HTR-8/SVneo (cell line): ENCODE results near the gene LCN6.
"Not testable (repeated sequence)": the region's sequence is repeated elsewhere in the genome, so short reads cannot be mapped to it uniquely, and the experiment has no call there.

ENCODE experiments used
- DNase-seq: peaks from one replicate; pipeline ENCODE4 v3.0.0; 2011; ENCODE audit warnings: low spot score, mixed read lengths; ENCODE audit not compliant: insufficient read length
- FAIRE-seq: peaks from 2 replicates; lab custom pipeline; 2011; peaks lifted over from hg19 to GRCh38; lab: Jason Lieb, UNC

The LCN6 gene

DNA sequence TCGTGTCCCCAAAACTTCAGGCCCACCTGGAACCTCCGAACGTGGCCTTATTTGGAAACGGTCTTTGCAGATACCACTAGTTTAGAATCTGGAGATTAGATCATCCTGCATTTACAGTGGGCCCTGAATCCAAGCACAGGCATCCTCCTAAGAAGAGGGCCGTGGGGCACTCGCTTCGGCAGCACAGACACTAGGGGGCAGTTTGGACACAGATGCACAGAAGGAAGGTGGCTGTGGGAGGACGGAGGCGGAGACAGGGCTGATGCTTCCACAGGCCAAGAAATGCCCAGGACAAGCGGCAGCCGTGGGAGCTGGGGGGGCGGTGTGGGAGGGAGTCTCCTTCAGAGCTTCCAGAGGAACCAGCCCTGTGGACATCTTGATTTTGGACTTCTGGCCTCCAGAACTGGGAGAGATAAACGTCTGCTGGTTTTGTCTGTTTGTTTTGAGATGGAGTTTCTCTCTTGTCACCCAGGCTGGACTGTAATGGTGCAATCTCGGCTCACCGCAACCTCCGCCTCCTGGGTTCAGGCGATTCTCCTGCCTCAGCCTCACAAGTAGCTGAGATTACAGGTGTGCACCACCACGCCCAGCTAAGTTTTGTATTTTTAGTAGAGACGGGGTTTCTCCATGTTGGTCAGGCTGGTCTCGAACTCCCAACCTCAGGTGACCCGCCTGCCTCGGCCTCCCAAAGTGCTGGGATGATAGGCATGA lies 12.7 kb upstream of the LCN6 start:
- FAIRE-seq (peak; percentile 62), DNase-seq (peak; percentile 72)

DNA sequence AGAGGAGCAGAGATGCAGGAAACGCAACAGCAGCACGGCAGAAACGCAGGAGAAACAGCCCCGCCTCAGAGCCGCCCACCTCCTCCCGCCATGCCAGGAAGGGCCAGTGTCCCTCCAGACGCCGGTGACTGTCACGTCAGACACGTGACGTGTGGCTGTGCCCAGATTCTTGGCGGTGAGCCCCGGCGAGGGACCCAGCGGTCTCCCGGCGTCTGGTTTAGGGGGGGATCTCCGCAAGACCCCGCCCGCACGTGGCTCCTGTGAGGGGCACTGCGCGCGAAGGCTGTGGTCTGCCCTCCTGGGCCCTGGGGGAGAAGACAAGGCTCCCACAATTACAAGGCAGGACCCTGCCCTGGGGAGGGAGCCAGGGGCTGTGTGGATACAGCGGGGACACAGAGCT lies 12.1 kb upstream of the LCN6 start:
- DNase-seq (no peak), FAIRE-seq (no peak)

GRCh38 chr9:136759436-136760325 lies 11.4 kb upstream of the LCN6 start:
- FAIRE-seq (no peak), DNase-seq (no peak)

GRCh38 chr9:136759001-136759400 lies 10.7 kb upstream of the LCN6 start:
- FAIRE-seq: no peak
- DNase-seq: no peak

GRCh38 chr9:136757751-136758140 lies 9.4 kb upstream of the LCN6 start:
- DNase-seq (no peak), FAIRE-seq (no peak)

DNA sequence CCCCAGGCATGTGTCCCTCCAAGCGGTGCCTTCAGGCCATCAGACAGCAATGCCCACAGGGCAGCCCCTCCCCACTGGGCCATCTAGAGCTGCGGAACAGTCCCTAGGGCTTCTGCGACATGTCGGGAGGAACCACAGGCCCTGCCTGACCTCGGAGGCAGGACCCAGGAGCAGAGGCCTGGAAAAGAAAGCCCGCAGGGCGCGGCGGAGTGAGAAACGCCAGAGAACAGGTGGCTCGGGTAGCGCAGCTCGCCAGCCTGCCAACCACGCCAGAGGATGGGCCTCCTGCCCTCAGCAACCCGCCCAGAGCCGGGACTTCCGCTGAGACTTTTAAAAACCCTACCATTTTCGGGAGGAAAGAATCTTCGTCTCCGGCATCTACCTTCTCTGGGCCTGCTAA lies 9.0 kb upstream of the LCN6 start:
- DNase-seq (no peak), FAIRE-seq (no peak)

GRCh38 chr9:136756836-136757235 lies 8.5 kb upstream of the LCN6 start:
- DNase-seq (no peak), FAIRE-seq (no peak)

DNA sequence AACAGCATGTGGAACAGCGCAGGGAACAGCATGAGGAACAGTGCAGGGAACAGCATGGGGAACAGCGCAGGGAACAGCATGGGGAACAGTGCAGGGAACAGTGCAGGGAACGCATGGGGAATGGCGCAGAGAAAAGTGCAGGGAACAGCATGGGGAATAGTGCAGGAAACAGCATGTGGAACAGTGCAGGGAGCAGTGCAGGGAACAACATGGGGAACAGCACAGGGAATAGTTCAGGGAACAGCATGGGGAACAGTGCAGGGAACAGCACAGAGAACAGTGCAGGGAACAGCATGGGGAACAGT lies 7.8 kb upstream of the LCN6 start:
- DNase-seq (no peak), FAIRE-seq (peak; percentile 40)

DNA sequence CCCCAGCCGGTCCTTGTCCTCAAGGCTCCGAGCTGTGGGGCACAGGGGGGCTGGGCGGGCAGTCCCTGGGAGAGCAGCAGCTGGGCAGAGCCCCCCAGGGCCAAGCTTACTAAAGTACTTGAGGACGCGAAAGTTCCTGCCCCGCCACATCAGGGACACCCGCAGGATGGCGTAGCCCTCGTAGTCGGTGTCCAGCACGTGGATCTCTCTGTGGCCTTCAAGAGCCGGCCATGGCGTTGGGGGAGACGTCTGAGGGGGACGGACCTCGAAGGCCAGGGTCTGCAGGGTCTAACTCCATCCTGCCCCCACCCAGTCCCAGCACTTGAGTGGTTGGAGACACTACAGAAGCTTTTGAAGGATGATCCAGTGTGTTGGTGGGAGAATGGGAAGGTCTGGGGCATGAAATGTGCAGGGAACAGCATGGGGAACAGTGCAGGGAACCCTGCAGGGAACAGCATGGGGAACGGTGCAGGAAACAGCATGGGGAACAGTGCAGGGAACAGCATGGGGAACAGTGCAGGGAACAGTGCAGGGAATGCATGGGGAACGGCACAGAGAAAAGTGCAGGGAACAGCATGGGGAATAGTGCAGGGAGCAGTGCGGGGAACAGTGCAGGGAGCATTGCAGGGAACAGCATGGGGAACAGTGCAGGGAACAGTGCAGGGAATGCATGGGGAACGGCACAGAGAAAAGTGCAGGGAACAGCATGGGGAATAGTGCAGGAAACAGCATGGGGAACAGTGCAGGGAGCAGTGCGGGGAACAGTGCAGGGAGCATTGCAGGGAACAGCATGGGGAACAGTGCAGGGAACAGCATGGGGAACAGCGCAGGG lies 7.2 kb upstream of the LCN6 start:
- FAIRE-seq, DNase-seq: not testable (repeated sequence)

GRCh38 chr9:136754626-136755301 lies 6.4 kb upstream of the LCN6 start:
- DNase-seq (no peak), FAIRE-seq (no peak)

DNA sequence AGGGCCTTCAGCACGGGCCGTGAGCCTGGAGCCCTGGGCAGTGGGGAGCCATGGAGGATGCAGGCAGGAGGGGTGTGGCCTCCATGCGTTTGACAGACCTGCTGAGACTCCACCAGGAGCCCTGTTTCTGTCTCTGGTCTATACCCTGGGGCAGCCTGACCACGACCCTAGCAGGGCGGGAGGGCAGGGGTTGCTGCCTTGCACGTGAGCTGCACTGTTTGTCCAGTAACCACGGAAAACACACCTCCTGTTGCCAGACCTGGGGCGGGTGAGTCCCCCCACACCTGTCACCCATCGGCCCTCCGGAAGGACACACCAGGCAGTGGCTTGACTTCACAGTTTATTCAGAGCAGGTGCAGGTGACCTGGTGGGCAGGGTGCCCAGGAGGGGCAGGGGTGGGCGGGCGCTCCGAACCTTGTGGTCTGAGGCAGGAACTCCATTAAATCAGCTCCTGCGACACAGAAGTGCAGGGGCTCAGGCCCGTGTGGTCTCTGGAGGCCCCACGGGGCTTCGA lies 5.8 kb upstream of the LCN6 start:
- DNase-seq (no peak), FAIRE-seq (no peak)

DNA sequence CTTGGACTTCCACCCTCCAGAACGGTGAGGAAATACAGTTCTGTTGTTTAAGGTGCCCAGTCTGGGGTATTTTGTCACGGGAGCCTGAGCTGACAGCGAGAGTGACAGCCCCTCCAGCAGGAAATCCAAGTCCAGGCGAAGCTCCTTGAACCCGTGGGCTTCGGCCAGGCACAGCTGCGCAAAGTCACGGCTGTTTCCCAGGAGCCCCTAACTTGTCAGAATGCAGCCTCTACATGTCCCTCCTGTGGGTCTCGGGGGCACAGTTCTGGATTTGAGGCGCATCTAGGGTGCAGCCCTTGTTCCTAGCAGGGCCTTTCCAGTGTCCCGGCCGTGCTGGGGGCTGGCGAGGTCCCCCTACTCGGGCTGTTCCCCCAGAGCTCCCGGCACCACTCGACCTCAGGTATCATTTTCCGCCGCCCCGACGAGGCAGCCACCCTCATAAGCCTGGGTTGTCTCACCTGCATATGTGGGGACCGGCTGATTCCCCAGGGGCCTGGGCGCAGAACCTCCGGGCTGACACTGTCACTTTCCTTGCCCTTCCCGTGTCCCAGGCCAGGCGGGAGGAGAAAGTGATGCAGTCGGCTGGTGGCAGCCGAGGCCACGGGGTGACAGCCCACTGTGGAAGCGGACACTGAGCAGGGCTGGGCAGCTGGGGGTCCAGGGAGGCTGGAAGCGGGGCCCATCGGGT lies 5.2 kb upstream of the LCN6 start:
- DNase-seq (no peak), FAIRE-seq (no peak)

- no peak for DNase-seq
These were observed 3.5 kb upstream of the LCN6 start for GRCh38 chr9:136751814-136752213.

GRCh38 chr9:136751244-136751643 lies 2.9 kb upstream of the LCN6 start:
- no peak for DNase-seq
- FAIRE-seq: no peak

More at GRCh38 chr9:136751814-136752213, 3.5 kb upstream of the LCN6 start:
- FAIRE-seq: no peak

GRCh38 chr9:136750526-136750925 lies 2.2 kb upstream of the LCN6 start:
- FAIRE-seq: no peak
- no peak for DNase-seq

DNA sequence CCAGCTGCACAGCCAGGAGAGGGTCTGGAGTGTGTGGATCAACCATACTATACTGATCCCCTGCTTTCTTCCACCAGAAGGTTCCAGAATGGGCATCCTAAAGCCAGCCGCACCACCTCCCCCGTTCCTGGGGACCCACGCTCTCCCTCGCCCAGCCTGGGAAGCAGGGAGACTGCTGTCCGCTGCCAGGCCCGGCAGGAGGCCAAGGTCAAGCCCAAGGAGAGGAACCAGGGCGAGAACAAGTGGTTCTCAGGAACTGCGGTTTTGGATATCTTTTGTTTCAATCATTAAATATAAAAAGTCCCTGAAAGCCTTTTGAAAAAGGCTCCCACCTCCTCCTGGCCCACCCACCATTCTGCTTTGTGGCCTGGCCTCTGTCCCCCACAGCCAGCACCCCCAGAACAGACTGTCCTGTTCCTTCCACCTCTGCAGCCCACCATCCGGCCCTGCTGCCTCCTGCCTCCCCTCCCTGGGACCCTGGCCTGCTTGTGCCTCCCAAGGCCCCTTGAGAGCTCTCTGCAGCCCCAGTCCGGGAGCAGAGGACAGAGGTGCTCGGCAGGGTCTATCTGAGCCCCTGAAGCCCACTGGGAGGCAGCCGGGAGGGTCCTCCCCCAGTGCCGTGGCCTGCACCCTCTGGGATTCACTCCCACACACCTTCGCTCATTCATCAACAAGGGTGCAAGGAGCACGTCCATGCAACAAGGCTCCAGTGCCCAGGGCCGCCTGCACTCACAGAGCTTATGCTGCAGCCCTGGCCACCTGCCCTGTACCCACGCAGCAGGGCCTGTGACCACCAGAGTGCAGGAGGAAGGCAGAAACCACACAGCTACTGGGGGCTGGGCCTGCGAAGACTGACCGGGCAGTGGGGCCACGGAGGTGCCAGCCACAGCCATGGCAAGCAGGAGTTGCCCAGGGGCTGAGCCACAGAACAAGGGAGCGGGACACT lies 614 bp upstream of the LCN6 start:
- DNase-seq (no peak), FAIRE-seq (no peak)

- no peak for FAIRE-seq
- no peak for DNase-seq
These were observed 914 bp downstream of the LCN6 start for GRCh38 chr9:136747161-136748060.
